HUES64 (cell line): ENCODE results near the gene TPM2.
A peak's percentile ranks its signal among the peaks of the same experiment; 100 is the strongest.

Source experiments
- H3K27ac ChIP-seq: 2 replicates; pipeline ENCODE4 v1.7.0; 2013; ENCODE audit warnings: low read depth, low read length, inconsistent platforms
- H3K27me3 ChIP-seq: 2 replicates; pipeline ENCODE4 v1.6.1; 2013; ENCODE audit warnings: mild to moderate bottlenecking, low read length; ENCODE audit not compliant: insufficient read depth
- H3K36me3 ChIP-seq: 2 replicates; pipeline ENCODE4 v1.6.1; 2013; ENCODE audit warnings: mild to moderate bottlenecking, low read length; ENCODE audit not compliant: insufficient read depth
- H3K4me1 ChIP-seq: 2 replicates; pipeline ENCODE4 v1.6.1; 2013; ENCODE audit warnings: mild to moderate bottlenecking, low read length, moderate library complexity; ENCODE audit not compliant: insufficient read depth
- H3K4me3 ChIP-seq: 2 replicates; pipeline ENCODE4 v1.5.1; 2013; ENCODE audit warnings: mild to moderate bottlenecking, low read length, moderate library complexity
- H3K9ac ChIP-seq: 2 replicates; pipeline ENCODE4 v1.6.1; 2013; ENCODE audit warnings: mild to moderate bottlenecking, low read depth, low read length
- H3K9me3 ChIP-seq: 2 replicates; pipeline ENCODE4 v1.6.1; 2013; ENCODE audit warnings: low read depth, low read length; ENCODE audit not compliant: insufficient read depth
- WGBS: fragments of 150-250, 120-280 bp; methylation state at CpG from one replicate; pipeline ENCODE4 v1.1.7; 2013; ENCODE audit warnings: missing lambda C conversion rate; 5-methylcytosine and 5-hydroxymethylcytosine counted together

TPM2 gene

GRCh38 chr9:35717132-35717870, 27.6 kb upstream of the TPM2 start:
- no peaks in the 10 kb centered on the region for H3K27me3 ChIP-seq
- no peak overlapping the region for H3K27ac ChIP-seq
- no peak overlapping the region for H3K4me3 ChIP-seq
- WGBS: 95% methylated on average over 14 of the region's 14 CpGs
- H3K36me3 ChIP-seq: peaks cover 98% of the 10 kb centered on the region
- no peaks in the 10 kb centered on the region for H3K9me3 ChIP-seq
- no peaks in the 10 kb centered on the region for H3K4me1 ChIP-seq
- H3K9ac ChIP-seq: no peak overlapping the region; the same call in 1 of the 2 replicates

- Histone ChIP-seq H3K36me3 (peaks cover 97% of the 10 kb centered on the region), H3K27ac (no peak overlapping the region), H3K9me3 (no peaks in the 10 kb centered on the region), H3K4me3 (no peak overlapping the region), H3K9ac (no peak overlapping the region), H3K27me3 (no peaks in the 10 kb centered on the region), H3K4me1 (no peaks in the 10 kb centered on the region)
- 98% methylated on average over 4 of the region's 4 CpGs for WGBS
Observed at GRCh38 chr9:35716230-35716629, 26.5 kb upstream of the TPM2 start.

- Histone ChIP-seq H3K27me3 (no peaks in the 10 kb centered on the region), H3K9me3 (no peaks in the 10 kb centered on the region), H3K9ac (no peak overlapping the region), H3K36me3 (peaks cover 94% of the 10 kb centered on the region), H3K4me3 (no peak overlapping the region), H3K27ac (peak overlapping the region; percentile 31; the same call in 1 of the 2 replicates), H3K4me1 (no peaks in the 10 kb centered on the region)
- 97% methylated on average over 13 of the region's 13 CpGs for WGBS
Observed at GRCh38 chr9:35714579-35715252, 25.0 kb upstream of the TPM2 start.

DNA sequence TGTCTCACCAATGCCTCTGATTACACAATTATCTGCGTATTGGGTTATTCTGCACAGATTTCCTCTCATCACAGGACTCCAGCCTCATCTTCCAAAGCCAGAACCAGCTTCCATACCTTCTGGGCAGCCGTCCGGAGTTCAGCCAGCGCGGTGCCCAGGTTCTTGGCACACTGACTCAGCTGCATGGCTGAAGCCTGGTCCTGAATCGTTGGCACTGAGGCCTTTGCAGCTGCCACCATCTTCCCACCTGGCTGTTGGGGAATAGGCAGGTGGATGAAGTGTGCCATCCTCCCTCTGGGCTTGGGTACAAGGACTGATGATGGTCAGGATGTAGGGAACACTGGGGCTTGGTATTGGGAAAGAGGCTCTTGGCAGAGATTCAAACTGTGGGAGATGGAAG, 24.4 kb upstream of the TPM2 start:
- no peaks in the 10 kb centered on the region for H3K27me3 ChIP-seq
- no peak overlapping the region for H3K9ac ChIP-seq
- H3K4me1 ChIP-seq: no peaks in the 10 kb centered on the region
- no peak overlapping the region for H3K4me3 ChIP-seq
- H3K36me3 ChIP-seq: peaks cover 92% of the 10 kb centered on the region
- 94% methylated on average over 6 of the region's 6 CpGs for whole genome bisulfite sequencing
- H3K9me3 ChIP-seq: no peaks in the 10 kb centered on the region
- H3K27ac ChIP-seq: no peak overlapping the region

DNA sequence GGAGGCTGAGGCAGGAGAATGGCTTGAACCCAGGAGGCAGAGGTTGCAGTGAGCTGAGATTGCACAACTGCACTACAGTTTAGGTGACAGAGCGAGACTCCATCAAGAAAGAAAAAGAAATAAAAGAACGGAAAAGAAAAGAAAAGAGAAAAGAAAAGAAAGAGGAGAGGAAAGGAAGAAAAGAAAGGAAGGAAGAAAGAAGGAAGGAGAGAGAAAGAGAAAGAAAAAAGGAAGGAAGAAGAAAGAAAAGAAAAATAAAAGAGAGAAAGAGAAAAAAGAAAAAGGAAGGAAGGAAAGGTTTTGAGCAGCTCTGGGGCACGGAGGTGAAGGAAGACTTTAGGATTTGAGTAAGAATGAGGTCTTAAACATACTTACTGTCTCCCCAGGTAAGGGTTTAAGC, 23.9 kb upstream of the TPM2 start:
- no peaks in the 10 kb centered on the region for H3K27me3 ChIP-seq
- H3K27ac ChIP-seq: no peak overlapping the region
- no peak overlapping the region for H3K4me3 ChIP-seq
- peaks cover 92% of the 10 kb centered on the region for H3K36me3 ChIP-seq
- no peak overlapping the region for H3K9ac ChIP-seq
- no peaks in the 10 kb centered on the region for H3K9me3 ChIP-seq
- 93% methylated on average over 3 of the region's 3 CpGs for WGBS
- no peaks in the 10 kb centered on the region for H3K4me1 ChIP-seq

GRCh38 chr9:35712762-35713400, 23.2 kb upstream of the TPM2 start:
- no peaks in the 10 kb centered on the region for H3K4me1 ChIP-seq
- H3K9ac ChIP-seq: no peak overlapping the region
- 93% methylated on average over 11 of the region's 11 CpGs for WGBS
- no peaks in the 10 kb centered on the region for H3K27me3 ChIP-seq
- no peaks in the 10 kb centered on the region for H3K9me3 ChIP-seq
- H3K36me3 ChIP-seq: peaks cover 92% of the 10 kb centered on the region
- no peak overlapping the region for H3K27ac ChIP-seq
- H3K4me3 ChIP-seq: no peak overlapping the region

DNA sequence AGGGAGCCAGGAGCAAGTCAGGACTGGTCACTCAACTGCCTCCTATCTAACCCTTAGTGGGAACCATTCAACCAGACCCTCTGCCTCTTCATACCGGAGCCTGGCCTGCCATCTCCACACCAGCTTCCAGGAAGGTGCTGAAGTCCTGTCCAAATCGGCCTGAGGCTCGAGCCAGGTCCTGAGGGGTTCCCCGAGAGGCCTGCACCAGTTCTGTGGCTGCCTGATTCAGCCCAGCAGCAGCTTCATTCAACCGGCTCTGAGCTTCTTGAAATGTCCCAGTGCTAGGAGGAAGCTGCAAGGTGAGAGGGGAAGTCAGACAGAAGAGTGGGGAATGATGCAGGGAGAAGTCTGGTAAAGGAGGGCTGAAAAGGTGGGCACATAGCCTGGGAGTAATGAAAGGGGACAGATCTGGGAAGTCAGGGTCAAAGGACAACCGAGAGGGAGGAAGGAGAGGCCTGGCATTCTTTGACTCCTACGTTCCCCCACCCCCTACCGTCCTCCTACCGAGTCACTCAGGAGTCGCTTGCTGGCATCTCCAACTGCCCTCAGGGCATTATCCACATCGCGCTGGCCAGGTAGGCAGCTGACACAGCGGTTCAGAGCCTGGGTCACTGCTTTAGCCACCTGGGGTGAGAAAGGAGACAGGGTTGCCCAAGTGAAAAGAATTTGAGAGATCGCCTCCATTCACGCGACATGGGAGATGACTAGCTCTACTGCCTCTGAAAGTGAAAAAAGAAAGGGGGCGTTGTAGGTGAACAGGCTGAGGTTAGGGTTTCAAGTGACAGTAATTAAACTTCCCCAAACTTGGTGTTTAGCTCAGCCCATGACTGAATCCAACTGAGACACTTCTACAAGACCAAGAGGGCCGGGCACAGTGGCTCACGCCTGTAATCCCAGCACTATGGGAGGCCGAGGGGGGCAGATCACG, 22.0 kb upstream of the TPM2 start:
- Histone ChIP-seq H3K9me3 (no peaks in the 10 kb centered on the region), H3K36me3 (peaks cover 92% of the 10 kb centered on the region), H3K27ac (no peak overlapping the region), H3K9ac (no peak overlapping the region), H3K27me3 (no peaks in the 10 kb centered on the region), H3K4me3 (no peak overlapping the region), H3K4me1 (no peaks in the 10 kb centered on the region)
- 88% methylated on average over 21 of the region's 21 CpGs for WGBS

DNA sequence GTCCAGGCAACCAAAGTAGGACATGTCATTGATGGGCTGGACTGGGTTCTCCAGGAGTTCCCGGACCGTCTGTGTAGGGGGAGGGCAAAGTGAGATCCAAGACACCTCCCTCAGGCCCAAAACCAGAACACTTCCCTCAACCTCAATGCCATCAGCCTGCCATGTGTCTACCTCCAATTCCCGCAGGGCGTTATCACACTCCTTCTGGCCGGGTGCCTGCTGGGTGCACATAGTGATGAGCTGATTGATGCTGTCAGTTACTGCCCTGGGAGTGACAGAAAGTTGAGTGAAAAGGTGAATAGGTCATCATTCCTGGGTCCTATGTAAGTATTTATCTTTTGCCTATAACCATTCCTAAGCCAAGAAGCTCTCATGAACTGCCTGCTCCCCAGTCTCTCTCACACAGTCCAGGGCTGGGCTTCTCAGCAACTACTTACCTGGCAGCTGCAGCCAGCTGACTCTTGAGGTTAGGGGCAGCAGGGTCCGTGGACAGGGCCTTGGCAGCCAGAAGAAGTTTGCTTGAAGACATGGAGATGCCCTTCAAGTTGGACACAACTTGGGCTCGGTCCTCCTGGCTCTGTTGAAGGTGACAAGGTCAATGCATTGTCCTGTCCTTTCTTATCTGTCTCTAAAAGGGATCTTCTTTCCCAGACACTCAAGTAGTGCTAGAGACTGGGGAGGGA, 21.2 kb upstream of the TPM2 start:
- H3K4me1 ChIP-seq: no peaks in the 10 kb centered on the region
- 94% methylated on average over 5 of the region's 7 CpGs for WGBS
- no peaks in the 10 kb centered on the region for H3K9me3 ChIP-seq
- H3K27ac ChIP-seq: no peak overlapping the region
- H3K27me3 ChIP-seq: no peaks in the 10 kb centered on the region
- H3K9ac ChIP-seq: no peak overlapping the region
- peaks cover 92% of the 10 kb centered on the region for H3K36me3 ChIP-seq
- no peak overlapping the region for H3K4me3 ChIP-seq

GRCh38 chr9:35708146-35708545, 18.4 kb upstream of the TPM2 start:
- no peaks in the 10 kb centered on the region for H3K27me3 ChIP-seq
- WGBS: 89% methylated on average over 4 of the region's 4 CpGs
- no peak overlapping the region for H3K9ac ChIP-seq
- no peaks in the 10 kb centered on the region for H3K9me3 ChIP-seq
- peaks cover 94% of the 10 kb centered on the region for H3K36me3 ChIP-seq
- no peak overlapping the region for H3K4me3 ChIP-seq
- H3K4me1 ChIP-seq: no peaks in the 10 kb centered on the region
- H3K27ac ChIP-seq: no peak overlapping the region

- Histone ChIP-seq H3K27ac (no peak overlapping the region), H3K9me3 (no peaks in the 10 kb centered on the region), H3K9ac (no peak overlapping the region), H3K4me1 (no peaks in the 10 kb centered on the region), H3K36me3 (peaks cover 93% of the 10 kb centered on the region), H3K27me3 (no peaks in the 10 kb centered on the region), H3K4me3 (no peak overlapping the region)
- 94% methylated on average over 10 of the region's 10 CpGs for WGBS
Observed at GRCh38 chr9:35706951-35707350, 17.2 kb upstream of the TPM2 start.
